Activated naive CD4-positive, alpha-beta T cell treated with anti-CD3 and anti-CD28 coated beads, Interleukin-2, amount 50 U/mL, for 24 hours (primary cell): ENCODE results near the gene SEPSECS.

ENCODE experiments used
- H3K27ac Mint-ChIP-seq: one replicate; pipeline ENCODE4 v1.8.0; 2021; ENCODE audit warnings: mild to moderate bottlenecking, mixed read lengths
- H3K27me3 Mint-ChIP-seq: one replicate; pipeline ENCODE4 v1.8.0; 2021; ENCODE audit warnings: mixed read lengths
- H3K36me3 Mint-ChIP-seq: one replicate; pipeline ENCODE4 v1.8.0; 2021; ENCODE audit warnings: mixed read lengths
- H3K4me1 Mint-ChIP-seq: one replicate; pipeline ENCODE4 v1.8.0; 2021; ENCODE audit warnings: mixed read lengths
- H3K4me3 Mint-ChIP-seq: one replicate; pipeline ENCODE4 v1.8.0; 2021; ENCODE audit warnings: mild to moderate bottlenecking, mixed read lengths
- H3K9me3 Mint-ChIP-seq: one replicate; pipeline ENCODE4 v1.8.0; 2021; ENCODE audit warnings: mixed read lengths

The SEPSECS gene

DNA sequence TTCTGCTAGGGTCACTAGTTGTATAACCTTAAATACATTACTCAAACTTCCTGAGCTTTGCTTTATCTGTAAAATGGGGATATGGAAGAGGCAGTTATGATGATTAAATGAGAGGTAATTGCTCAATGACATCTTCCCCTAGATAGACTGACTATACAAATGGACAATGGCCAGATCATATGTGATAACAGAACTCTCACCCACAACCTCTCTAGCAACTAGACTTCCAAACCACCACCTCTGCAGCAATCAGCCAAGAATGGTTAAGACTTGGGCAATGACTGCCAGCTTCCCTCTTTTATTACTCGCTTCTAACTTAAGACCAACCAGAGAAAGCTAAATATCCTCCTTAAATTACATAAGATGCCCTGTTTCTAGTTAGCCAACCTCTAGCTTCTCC lies 2.9 kb upstream of the SEPSECS start:
- peaks cover 18% of the 10 kb centered on the region for H3K36me3 Mint-ChIP-seq
- H3K9me3 Mint-ChIP-seq: peaks cover 5% of the 10 kb centered on the region
- peaks cover 56% of the 10 kb centered on the region for H3K4me1 Mint-ChIP-seq
- no peak overlapping the region for H3K4me3 Mint-ChIP-seq
- no peak overlapping the region for H3K27ac Mint-ChIP-seq
- H3K27me3 Mint-ChIP-seq: no peaks in the 10 kb centered on the region

DNA sequence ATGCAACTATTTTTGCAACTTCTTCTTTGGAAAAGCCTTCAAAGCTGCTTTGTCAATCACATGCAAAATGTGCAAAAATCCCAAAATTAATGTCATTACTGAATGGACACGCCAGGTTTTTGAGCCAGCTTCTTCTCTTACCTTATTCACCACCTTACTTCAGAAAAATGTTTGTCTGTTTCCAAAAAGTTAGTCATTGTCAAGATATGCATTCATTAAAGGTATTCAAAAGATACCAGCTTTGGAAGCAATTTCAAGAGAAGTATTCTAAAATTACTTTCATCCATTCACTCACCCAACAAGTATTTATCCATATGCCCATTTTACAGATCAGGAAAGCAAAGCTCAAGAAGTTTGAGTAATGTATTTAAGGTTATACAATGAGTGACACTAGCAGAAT lies 2.3 kb upstream of the SEPSECS start:
- Mint-ChIP-seq H3K27me3 (no peaks in the 10 kb centered on the region), H3K4me3 (no peak overlapping the region), H3K4me1 (peaks cover 57% of the 10 kb centered on the region), H3K9me3 (peaks cover 5% of the 10 kb centered on the region), H3K27ac (no peak overlapping the region), H3K36me3 (peaks cover 15% of the 10 kb centered on the region)

DNA sequence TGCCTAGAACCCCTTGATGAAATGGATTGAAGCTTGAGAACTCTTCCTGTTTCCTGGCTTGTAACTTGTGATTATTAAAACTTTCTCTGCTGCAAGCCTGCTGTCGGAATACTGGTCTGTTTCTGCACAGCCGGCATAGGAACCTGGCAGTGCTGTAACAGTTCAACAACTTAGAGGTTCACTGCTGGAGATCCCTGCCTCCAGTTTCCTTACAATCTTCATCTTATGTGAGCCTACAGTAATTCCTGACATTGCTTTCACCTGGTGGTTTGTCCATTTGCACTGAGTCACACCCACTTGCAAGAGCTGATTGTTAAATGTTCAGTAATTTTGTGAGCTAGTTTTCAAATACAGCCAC lies 1.3 kb upstream of the SEPSECS start:
- H3K27ac Mint-ChIP-seq: peak overlapping the region; percentile 99
- H3K4me1 Mint-ChIP-seq: peaks cover 52% of the 10 kb centered on the region
- peaks cover 11% of the 10 kb centered on the region for H3K36me3 Mint-ChIP-seq
- peak overlapping the region; percentile 87 for H3K4me3 Mint-ChIP-seq
- H3K27me3 Mint-ChIP-seq: no peaks in the 10 kb centered on the region
- H3K9me3 Mint-ChIP-seq: peaks cover 4% of the 10 kb centered on the region

DNA sequence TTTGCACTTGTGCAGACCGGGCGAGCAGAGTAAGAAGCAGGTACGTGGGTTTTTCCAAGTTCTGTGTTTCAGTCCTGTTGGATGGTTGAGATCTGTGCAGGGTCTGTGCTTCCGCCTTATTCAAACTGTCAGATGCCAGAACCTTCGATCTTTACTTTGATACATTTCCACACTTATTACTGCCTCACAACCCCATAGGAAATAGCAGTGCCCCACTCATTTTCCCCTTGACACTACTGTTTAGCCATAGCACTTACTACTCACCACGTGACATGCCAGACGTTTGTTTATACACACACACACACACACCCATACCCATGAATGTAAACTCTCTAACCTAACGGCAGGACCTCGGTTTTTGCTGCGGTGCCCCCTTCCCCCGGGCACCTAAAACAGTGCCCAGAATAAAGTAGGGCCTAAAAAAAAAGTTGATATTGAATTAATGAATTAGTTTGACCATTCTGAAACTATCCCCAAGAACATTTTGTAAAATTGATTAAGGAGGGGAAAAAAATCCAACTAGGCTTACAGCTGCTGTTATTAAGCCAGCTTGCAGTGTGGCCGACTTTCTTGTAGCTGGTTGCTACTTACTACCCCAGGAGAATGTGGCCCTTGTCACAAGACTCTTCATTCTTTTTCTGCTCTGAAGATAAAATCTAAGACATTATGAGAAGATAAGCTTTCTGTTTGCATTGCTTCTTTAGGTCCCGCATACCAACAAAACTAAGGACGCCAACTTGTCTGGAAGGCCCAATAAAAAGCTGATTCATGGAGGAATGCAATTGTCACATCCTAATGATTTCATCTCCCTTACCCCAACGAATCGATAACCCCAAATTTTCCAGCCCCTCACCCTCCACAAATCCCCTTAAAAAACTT lies 704 bp upstream of the SEPSECS start:
- peak overlapping the region; percentile 99 for H3K27ac Mint-ChIP-seq
- H3K4me3 Mint-ChIP-seq: peak overlapping the region; percentile 87
- H3K27me3 Mint-ChIP-seq: no peaks in the 10 kb centered on the region
- H3K9me3 Mint-ChIP-seq: no peaks in the 10 kb centered on the region
- peaks cover 46% of the 10 kb centered on the region for H3K4me1 Mint-ChIP-seq
- H3K36me3 Mint-ChIP-seq: peaks cover 5% of the 10 kb centered on the region

DNA sequence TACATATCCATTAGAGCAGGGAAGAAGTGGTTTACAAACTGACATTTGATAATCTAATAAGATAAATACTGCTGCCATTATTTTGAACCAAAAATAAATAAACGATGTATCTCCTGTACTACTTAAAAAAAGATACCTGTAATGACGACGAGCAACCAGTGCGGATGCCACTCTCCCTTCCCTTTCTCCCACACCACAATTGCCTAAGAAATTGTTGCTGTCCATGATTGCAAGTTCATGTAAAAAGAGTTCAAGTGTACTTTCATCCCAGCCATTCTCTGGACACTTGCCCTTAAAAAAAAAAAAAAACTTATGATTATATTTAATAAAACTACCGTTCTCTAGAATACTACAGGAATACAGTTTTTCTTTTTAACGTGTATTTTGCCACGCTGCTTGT lies 1.4 kb downstream of the SEPSECS start:
- Mint-ChIP-seq H3K4me1 (peaks cover 43% of the 10 kb centered on the region), H3K4me3 (peak overlapping the region; percentile 87), H3K27ac (peak overlapping the region; percentile 86), H3K36me3 (no peaks in the 10 kb centered on the region), H3K27me3 (no peaks in the 10 kb centered on the region), H3K9me3 (no peaks in the 10 kb centered on the region)

DNA sequence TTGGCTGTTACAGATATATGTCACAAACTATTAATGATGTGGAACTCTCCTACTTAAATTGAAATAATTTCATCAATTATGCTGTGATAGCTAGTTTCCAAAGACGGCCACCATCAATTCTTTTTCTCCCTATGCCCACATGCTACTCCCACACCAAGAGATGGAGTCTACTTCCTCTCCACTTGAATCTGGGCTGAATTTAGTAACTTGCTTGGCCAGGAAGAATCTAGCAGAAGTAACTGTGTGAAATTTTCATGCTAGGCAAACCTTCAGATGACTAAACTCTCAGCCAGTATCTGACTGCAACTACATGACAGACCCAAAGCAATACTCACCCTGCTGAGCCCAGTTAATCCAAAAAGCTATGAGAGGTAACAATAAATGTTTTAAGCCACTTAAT lies 3.2 kb downstream of the SEPSECS start:
- no peak overlapping the region for H3K27ac Mint-ChIP-seq
- H3K4me3 Mint-ChIP-seq: no peak overlapping the region
- H3K36me3 Mint-ChIP-seq: no peaks in the 10 kb centered on the region

DNA sequence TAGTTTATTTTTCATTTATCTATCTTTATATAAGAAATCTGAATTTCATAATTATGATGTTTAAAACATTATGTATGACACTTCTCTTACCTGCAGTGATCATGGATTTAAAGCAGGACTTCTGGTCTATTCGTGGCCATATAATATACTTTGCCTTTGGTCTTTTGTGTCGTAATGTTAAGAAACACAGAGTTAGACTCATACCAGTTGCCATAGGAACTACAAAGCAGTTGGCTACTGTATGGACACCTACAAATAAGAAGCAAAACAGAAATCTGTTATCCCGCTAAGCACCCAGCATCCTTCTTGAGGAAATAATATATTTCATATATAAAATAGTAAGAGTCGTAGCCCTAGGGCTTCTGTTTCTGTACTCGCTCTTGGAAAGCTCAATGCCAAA lies 4.3 kb downstream of the SEPSECS start:
- no peak overlapping the region for H3K27ac Mint-ChIP-seq
- no peak overlapping the region for H3K4me3 Mint-ChIP-seq
- no peaks in the 10 kb centered on the region for H3K27me3 Mint-ChIP-seq
- H3K36me3 Mint-ChIP-seq: no peaks in the 10 kb centered on the region
- H3K4me1 Mint-ChIP-seq: peaks cover 18% of the 10 kb centered on the region
- H3K9me3 Mint-ChIP-seq: no peaks in the 10 kb centered on the region

More for the DNA sequence above, 3.2 kb downstream of the SEPSECS start:
- no peaks in the 10 kb centered on the region for H3K27me3 Mint-ChIP-seq
- peaks cover 28% of the 10 kb centered on the region for H3K4me1 Mint-ChIP-seq
- H3K9me3 Mint-ChIP-seq: no peaks in the 10 kb centered on the region

DNA sequence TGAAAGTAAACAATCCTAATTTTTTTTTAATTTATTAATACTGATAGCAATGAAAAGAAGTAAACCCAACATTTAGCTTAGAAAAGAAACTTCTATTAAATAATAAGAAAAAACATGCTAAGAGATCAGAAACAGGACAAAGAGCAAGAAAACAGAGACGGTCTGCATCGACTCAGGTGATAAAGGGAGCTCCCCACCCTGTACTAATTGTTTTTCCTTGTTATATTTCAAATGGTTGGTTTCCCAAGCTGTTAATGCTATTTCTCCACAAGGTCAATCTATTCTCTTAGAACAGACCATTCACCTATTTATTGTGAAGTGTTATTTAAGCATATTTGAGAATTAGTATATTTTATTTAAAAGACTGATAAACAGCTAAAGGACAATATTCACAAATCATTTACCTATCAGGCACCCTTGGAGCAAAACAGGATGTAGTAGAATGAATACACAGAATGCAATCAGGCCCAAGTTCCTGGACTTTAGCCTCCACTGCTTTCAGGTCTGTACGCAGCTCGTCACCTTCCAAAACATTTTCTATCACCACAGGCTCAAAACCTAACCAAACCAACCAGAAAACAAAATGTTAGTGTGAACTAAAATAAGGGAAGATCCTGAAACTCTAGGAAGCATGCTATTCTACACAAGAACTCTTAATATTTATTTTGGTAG lies 5.5 kb downstream of the SEPSECS start:
- Mint-ChIP-seq H3K9me3 (no peaks in the 10 kb centered on the region), H3K27me3 (no peaks in the 10 kb centered on the region), H3K27ac (no peak overlapping the region), H3K4me3 (no peak overlapping the region), H3K4me1 (peaks cover 18% of the 10 kb centered on the region), H3K36me3 (peaks cover 3% of the 10 kb centered on the region)

DNA sequence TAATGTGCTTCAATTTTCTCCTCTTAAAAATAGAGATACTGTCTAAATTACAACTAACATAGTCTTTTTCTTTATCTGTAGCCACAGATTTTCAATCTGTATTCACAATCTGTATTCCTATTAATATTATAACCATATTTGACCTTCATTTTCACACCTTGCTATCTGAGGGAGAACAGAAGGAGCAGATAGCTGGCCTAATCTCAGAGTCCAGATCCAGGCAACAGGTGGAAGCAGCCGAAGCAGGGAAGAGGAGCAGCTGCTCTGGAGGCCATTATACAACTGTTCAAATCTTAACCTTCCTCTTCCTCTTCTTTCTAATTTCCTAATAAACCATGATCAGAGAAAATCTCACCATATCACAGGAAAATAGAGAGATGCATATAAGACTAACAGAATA lies 14.2 kb downstream of the SEPSECS start:
- Mint-ChIP-seq H3K27me3 (no peaks in the 10 kb centered on the region), H3K36me3 (peaks cover 19% of the 10 kb centered on the region), H3K27ac (no peak overlapping the region), H3K4me1 (no peaks in the 10 kb centered on the region), H3K9me3 (no peaks in the 10 kb centered on the region), H3K4me3 (no peak overlapping the region)

DNA sequence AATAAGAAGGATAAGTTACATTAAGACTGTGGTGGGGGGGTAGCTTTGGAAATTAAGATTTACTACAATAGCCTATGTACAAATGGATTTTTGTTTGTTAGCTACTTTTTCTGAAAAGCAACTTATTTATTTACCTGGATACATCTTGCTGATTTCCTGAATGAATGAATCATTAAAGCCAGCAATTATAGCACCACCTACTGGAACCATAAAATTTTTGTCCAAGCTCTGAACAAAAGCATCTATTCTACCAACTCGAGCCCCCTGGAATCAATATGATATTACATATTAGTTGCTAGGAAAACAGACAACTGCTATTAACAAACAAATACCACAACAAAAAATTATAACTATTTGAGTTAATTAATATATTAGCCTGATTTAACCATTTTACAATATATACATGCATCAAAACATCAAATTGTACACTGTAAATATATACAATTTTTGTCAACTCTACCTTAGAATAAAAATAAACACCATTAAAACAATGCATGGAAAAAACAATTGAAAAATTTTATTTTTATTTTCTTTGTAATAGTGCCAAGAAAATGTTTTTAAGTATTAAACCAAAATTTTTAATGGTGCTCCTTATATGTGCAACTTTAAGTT lies 15.3 kb downstream of the SEPSECS start:
- Mint-ChIP-seq H3K27me3 (no peaks in the 10 kb centered on the region), H3K4me3 (no peak overlapping the region), H3K4me1 (no peaks in the 10 kb centered on the region), H3K27ac (no peak overlapping the region), H3K9me3 (no peaks in the 10 kb centered on the region), H3K36me3 (peaks cover 20% of the 10 kb centered on the region)

DNA sequence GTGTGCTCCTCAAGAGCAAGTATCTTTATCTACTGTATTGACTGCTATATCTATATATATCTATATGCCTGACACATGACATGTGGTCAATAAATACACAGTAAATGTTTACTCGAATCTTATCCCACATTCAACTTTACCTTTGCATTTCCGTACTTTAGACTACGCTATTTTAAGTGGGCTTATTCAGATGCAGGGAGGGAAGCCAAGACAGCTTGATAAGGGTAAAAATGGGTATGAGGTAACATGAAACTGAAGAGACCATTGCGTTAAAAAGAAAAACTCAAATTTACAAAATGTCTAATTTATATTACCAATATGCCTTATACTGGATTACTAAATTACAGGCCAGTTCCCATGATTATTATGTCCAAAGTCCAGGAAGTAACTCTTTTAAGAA lies 17.8 kb downstream of the SEPSECS start:
- Mint-ChIP-seq H3K36me3 (peaks cover 33% of the 10 kb centered on the region), H3K4me1 (no peaks in the 10 kb centered on the region), H3K9me3 (no peaks in the 10 kb centered on the region), H3K27me3 (no peaks in the 10 kb centered on the region), H3K27ac (no peak overlapping the region), H3K4me3 (no peak overlapping the region)

DNA sequence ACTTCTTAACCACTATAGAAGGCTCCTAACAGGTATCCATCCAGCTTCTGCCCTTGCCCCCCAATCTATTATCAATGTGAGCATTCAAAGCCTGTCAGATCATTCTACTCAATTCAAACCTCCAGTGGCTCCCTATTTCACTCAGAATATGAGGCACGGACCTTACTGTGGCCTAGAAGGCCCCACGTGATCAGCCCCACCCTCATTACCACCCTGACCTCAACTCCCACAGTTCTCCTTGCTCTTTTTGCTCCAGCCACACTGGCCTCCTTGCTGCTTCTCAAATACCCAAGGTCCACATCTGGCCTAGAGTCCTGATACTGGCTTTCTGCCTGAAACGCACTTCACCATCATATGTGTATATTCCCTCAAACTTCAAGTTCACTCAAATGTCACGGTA lies 18.7 kb downstream of the SEPSECS start:
- Mint-ChIP-seq H3K4me3 (no peak overlapping the region), H3K27me3 (no peaks in the 10 kb centered on the region), H3K27ac (no peak overlapping the region), H3K9me3 (no peaks in the 10 kb centered on the region), H3K36me3 (peaks cover 39% of the 10 kb centered on the region), H3K4me1 (peaks cover 6% of the 10 kb centered on the region)

DNA sequence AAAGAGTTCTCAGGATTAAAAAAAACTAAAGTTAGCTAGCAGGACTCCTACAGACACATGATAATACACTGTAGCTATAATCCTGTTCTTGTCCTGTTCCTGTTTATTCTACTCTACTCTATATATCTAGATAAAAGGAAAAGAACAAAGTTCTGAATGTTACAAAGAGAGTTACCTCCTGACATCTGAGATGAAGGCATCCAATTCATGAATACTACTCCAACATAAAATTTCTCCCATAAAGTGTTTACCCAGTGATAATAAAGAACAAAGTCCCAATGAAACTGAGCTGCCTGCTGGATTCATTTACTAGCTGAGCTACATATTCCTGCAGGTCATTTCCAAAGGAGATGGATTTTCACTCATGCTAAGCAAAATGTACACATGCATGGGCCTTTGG lies 27.1 kb downstream of the SEPSECS start:
- peaks cover 12% of the 10 kb centered on the region for H3K4me1 Mint-ChIP-seq
- no peak overlapping the region for H3K4me3 Mint-ChIP-seq
- H3K9me3 Mint-ChIP-seq: no peaks in the 10 kb centered on the region
- no peaks in the 10 kb centered on the region for H3K27me3 Mint-ChIP-seq
- H3K36me3 Mint-ChIP-seq: peaks cover 33% of the 10 kb centered on the region
- H3K27ac Mint-ChIP-seq: no peak overlapping the region

DNA sequence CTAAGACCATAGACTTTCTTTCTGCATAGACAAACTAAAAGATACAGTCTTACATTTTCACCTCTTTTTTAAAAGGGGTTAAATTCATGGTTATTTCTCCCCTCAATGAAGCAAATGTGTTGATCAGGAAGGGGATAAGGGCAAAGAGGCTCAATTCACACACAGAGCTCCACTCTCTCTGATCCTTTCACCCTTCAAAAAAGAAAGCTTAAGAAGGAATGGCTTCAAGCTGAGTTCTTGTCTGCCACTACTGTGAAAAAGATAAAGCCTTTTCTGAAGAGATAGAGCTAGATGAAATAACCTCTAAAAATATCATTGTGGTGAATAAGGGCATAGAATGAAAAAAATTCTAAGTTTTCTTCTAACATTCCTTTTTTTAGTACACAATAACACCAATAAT lies 28.3 kb downstream of the SEPSECS start:
- Mint-ChIP-seq H3K27me3 (no peaks in the 10 kb centered on the region), H3K27ac (no peak overlapping the region), H3K4me1 (peaks cover 8% of the 10 kb centered on the region), H3K9me3 (no peaks in the 10 kb centered on the region), H3K36me3 (peaks cover 25% of the 10 kb centered on the region), H3K4me3 (no peak overlapping the region)

DNA sequence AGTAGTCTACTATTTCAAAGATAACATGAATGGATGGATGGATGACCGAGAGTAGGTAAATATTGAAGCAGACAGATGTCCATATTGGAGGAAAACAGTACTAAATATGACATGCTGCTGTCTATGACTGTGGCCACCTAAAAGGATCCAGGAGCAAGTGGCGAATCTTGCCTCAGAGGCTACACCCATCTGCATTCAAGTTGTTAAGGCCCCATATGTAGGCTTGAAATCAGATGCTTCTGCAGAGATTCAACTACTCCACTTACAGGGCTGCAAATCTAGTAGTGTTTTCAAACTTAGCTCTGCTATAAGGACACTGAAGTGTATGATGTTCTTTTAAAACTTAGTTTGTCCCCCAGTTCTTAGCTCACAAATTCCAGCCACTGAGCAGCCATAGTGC lies 28.9 kb downstream of the SEPSECS start:
- H3K4me3 Mint-ChIP-seq: no peak overlapping the region
- peaks cover 22% of the 10 kb centered on the region for H3K36me3 Mint-ChIP-seq
- H3K27ac Mint-ChIP-seq: no peak overlapping the region
- peaks cover 6% of the 10 kb centered on the region for H3K4me1 Mint-ChIP-seq
- no peaks in the 10 kb centered on the region for H3K27me3 Mint-ChIP-seq
- no peaks in the 10 kb centered on the region for H3K9me3 Mint-ChIP-seq

DNA sequence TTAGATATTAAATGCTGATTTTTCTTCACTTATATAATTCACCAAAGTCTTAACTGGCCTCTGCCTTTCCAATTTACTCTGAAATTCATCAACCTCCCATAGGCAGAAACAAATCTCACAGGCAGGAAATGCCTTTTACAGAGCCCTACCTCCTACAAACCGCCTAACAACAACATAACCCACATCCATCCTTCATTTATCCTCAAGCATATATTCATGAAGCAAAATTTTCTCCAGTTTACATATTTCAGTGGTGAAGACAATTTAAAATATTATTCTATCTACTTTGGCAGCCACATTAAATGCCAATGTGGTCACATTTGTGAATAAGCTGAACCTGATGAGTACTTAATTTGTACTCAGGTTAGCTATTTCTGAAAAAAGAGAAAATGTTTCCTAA lies 30.3 kb downstream of the SEPSECS start:
- no peaks in the 10 kb centered on the region for H3K27me3 Mint-ChIP-seq

More for the DNA sequence above, 30.3 kb downstream of the SEPSECS start:
- peaks cover 5% of the 10 kb centered on the region for H3K4me1 Mint-ChIP-seq
- H3K9me3 Mint-ChIP-seq: no peaks in the 10 kb centered on the region
- H3K27ac Mint-ChIP-seq: no peak overlapping the region
- no peak overlapping the region for H3K4me3 Mint-ChIP-seq
- peaks cover 10% of the 10 kb centered on the region for H3K36me3 Mint-ChIP-seq
